A549 treated with dexamethasone at 1 μM for 4 hours (cell line): ENCODE measurements around the gene FOXL3. TPM values are rescaled to one million over a fixed set of nuclear protein-coding genes. Genes with fewer than 3 reads are reported as not detected.

Experiments used
- total RNA-seq: library from RNA; stranded (reverse); fragments of 200-300 nt; extraction: Qiagen RNA extraction; gene quantifications from 5 replicates; pipeline ENCODE4 v1.2.3, GENCODE V29; 2022

The FOXL3 gene
- not detected in 5 replicates for total RNA-seq

GRCh38 chr7:289756-290553 is at the start of gene FOXL3:
Gene FOXL3 (plus strand): TSS chr7:290170. CDS start chr7:290170, 0 bp downstream.

Other genes starting within 250 kb of the FOXL3 start
- 32.5 to 50.4 TPM (median 47.6 TPM) in 5 replicates for gene FAM20C, start 97.6 kb upstream of the FOXL3 start, total RNA-seq
- gene PDGFA, start 229.7 kb downstream of the FOXL3 start, total RNA-seq: 30.3 to 38.1 TPM (median 34.4 TPM) in 5 replicates